Activated CD4-positive, alpha-beta T cell treated with anti-CD3 and anti-CD28 coated beads, Interleukin-2, amount 50 U/mL, for 1 hour (primary cell): ENCODE results near the gene PIGQ.

Source experiments
- DNase-seq: peaks from one replicate; pipeline ENCODE4 v3.0.0-alpha.2; 2020

The PIGQ gene

GRCh38 chr16:569445-570254 lies at the start of gene PIGQ:
Gene PIGQ, plus strand, starts transcription at chr16:569968. Its CDS starts 4,107 bp downstream, at chr16:574075.
- peak; percentile 58 for DNase-seq

GRCh38 chr16:520847-521246 lies 48.9 kb upstream of the PIGQ start:
- no peak for DNase-seq

GRCh38 chr16:521381-522210 lies 48.2 kb upstream of the PIGQ start:
- no peak for DNase-seq

GRCh38 chr16:522320-523096 lies 47.3 kb upstream of the PIGQ start:
- no peak for DNase-seq

GRCh38 chr16:523097-523741 lies 46.5 kb upstream of the PIGQ start:
- DNase-seq, result no peak

- DNase-seq, result no peak
Measured at GRCh38 chr16:524274-525040, 45.3 kb upstream of the PIGQ start.

- DNase-seq, result no peak
Measured at GRCh38 chr16:525123-525519, 44.6 kb upstream of the PIGQ start.

GRCh38 chr16:525520-526180 lies 44.1 kb upstream of the PIGQ start:
- DNase-seq, result peak; percentile 37

- no peak for DNase-seq
Measured at GRCh38 chr16:526181-527014, 43.4 kb upstream of the PIGQ start.

- peak; percentile 79 for DNase-seq
Measured at GRCh38 chr16:527015-527903, 42.5 kb upstream of the PIGQ start, which contains the start of gene CAPN15. Gene CAPN15, plus strand, starts transcription at chr16:527712. Its CDS starts 19,127 bp downstream, at chr16:546839.

GRCh38 chr16:528111-529011 lies 41.4 kb upstream of the PIGQ start:
- DNase-seq, result no peak

- DNase-seq, result no peak
Measured at GRCh38 chr16:529012-529575, 40.7 kb upstream of the PIGQ start.

GRCh38 chr16:530111-530817 lies 39.5 kb upstream of the PIGQ start:
- DNase-seq, result no peak

- no peak for DNase-seq
Measured at GRCh38 chr16:531494-532125, 38.2 kb upstream of the PIGQ start.

GRCh38 chr16:533391-534123 lies 36.2 kb upstream of the PIGQ start:
- no peak for DNase-seq

- no peak for DNase-seq
Measured at GRCh38 chr16:534135-534534, 35.6 kb upstream of the PIGQ start.
